OCI-LY1 (cell line): ENCODE results near the gene ARMCX2.

Experiments used
- CTCF ChIP-seq: fragments of 200-600 bp; sonication (generic), shearing (Covaris generic); IDR thresholded peaks from 2 replicates; pipeline ENCODE4 v1.5.1; 2017; ENCODE audit warnings: mild to moderate bottlenecking, antibody characterized with exemption, low read length, moderate library complexity, mixed read lengths
- EZH2 ChIP-seq: fragments of 200-600 bp; sonication (generic), shearing (Covaris generic); IDR thresholded peaks from 2 replicates; pipeline ENCODE4 v1.8.0; 2017; ENCODE audit warnings: borderline replicate concordance, mixed run types, mild to moderate bottlenecking, antibody characterized with exemption, low read length, moderate library complexity, mixed read lengths

DNA sequence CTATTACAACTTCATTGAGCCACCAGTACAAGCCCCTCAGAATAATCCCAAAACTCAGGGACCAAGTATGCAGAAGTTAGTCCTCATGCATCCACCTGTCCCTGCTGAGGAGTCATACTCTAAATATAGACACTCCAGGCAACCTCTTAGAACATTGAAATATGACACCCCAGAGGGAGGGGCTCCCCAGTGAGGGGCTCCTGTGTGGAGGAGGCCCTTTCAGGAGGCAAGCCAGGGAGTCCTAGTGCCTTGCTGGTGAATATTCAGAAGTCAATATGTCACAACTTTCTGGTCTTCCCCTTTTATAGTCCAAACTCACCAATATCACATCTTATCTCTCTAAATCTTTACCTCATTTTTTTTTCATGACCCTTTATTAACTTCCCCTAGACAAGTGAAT, 40.3 kb downstream of the ARMCX2 start:
- TF ChIP-seq CTCF: no peak
- TF ChIP-seq EZH2: no peak
